ENCODE results near the gene SPAG8.

DNA sequence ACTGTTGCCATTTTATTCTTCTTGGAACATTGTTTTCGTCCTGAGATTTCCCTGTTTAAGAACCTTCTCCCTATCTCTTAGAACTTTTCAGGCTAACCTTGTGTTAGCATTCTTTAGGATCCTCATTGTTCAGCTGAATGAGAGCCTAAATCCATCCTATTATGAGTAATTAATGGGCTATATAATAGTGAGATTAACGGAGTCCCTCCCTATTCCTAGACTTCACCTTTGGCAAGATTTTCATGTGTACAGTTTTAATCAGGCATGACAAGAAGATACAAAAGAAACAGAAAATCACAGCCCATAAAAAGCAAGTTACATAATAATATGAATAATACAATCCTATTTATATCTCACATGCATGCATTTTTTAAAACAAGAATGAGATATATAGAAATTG lies 48.9 kb downstream of the SPAG8 start:
- TF ChIP-seq, protein P1, sequence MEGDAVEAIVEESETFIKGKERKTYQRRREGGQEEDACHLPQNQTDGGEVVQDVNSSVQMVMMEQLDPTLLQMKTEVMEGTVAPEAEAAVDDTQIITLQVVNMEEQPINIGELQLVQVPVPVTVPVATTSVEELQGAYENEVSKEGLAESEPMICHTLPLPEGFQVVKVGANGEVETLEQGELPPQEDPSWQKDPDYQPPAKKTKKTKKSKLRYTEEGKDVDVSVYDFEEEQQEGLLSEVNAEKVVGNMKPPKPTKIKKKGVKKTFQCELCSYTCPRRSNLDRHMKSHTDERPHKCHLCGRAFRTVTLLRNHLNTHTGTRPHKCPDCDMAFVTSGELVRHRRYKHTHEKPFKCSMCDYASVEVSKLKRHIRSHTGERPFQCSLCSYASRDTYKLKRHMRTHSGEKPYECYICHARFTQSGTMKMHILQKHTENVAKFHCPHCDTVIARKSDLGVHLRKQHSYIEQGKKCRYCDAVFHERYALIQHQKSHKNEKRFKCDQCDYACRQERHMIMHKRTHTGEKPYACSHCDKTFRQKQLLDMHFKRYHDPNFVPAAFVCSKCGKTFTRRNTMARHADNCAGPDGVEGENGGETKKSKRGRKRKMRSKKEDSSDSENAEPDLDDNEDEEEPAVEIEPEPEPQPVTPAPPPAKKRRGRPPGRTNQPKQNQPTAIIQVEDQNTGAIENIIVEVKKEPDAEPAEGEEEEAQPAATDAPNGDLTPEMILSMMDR (IDR thresholded peaks at IDR 0.05): no peak
- TF ChIP-seq POLR2A (IDR thresholded peaks at IDR 0.05): no peak

Data from Peyer's patch (tissue), 4 donors.